ENCODE measurements around the gene CTXND2.
"Not testable (repeated sequence)": the region's sequence is repeated elsewhere in the genome, so short reads cannot be mapped to it uniquely, and the experiment has no call there.

CTXND2 gene

DNA sequence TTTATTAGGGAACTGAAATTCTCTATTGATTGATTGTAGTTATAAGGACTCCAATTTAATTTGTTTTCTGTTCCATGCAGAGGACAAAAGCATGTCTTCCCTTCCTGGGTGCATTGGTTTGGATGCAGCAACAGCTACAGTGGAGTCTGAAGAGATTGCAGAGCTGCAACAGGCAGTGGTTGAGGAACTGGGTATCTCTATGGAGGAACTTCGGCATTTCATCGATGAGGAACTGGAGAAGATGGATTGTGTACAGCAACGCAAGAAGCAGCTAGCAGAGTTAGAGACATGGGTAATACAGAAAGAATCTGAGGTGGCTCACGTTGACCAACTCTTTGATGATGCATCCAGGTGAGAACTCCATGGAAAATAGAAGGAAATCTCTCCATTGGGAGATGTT is 40.7 kb downstream of the CTXND2 start:
- H3K27me3 ChIP-seq (ENCODE audit: control insufficient read depth, low read length), result no peaks in the 10 kb centered on the region
- peaks cover 8% of the 10 kb centered on the region; the same call in 1 of the 2 replicates for H3F3A ChIP-seq (ENCODE audit: control insufficient read depth, insufficient read depth)
- peaks cover 52% of the 10 kb centered on the region for H3K36me3 ChIP-seq (ENCODE audit: control insufficient read depth, low read length)
- TF ChIP-seq, protein P1, sequence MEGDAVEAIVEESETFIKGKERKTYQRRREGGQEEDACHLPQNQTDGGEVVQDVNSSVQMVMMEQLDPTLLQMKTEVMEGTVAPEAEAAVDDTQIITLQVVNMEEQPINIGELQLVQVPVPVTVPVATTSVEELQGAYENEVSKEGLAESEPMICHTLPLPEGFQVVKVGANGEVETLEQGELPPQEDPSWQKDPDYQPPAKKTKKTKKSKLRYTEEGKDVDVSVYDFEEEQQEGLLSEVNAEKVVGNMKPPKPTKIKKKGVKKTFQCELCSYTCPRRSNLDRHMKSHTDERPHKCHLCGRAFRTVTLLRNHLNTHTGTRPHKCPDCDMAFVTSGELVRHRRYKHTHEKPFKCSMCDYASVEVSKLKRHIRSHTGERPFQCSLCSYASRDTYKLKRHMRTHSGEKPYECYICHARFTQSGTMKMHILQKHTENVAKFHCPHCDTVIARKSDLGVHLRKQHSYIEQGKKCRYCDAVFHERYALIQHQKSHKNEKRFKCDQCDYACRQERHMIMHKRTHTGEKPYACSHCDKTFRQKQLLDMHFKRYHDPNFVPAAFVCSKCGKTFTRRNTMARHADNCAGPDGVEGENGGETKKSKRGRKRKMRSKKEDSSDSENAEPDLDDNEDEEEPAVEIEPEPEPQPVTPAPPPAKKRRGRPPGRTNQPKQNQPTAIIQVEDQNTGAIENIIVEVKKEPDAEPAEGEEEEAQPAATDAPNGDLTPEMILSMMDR (IDR thresholded peaks at IDR 0.05; ENCODE audit: low read depth, low read length, poor library complexity, severe bottlenecking), result no peak
- no peak for TF ChIP-seq EZH2phosphoT487 (IDR thresholded peaks at IDR 0.05; ENCODE audit: borderline replicate concordance, low read length)
- no peaks in the 10 kb centered on the region for H4K20me1 ChIP-seq (ENCODE audit: control insufficient read depth, insufficient read depth, low read depth, low read length)
- H3K4me3 ChIP-seq (ENCODE audit: low read length), result no peak overlapping the region
- H3K79me2 ChIP-seq (ENCODE audit: control insufficient read depth, low read length), result peaks cover 42% of the 10 kb centered on the region
- peak overlapping the region; percentile 67 for H3K4me2 ChIP-seq (ENCODE audit: low read length)
- no peaks in the 10 kb centered on the region for H3K9me2 ChIP-seq (replicated peaks; ENCODE audit: control insufficient read depth, low read length)
- H3K27ac ChIP-seq (ENCODE audit: low read depth, low read length), result no peak overlapping the region
- peaks cover 29% of the 10 kb centered on the region for H3K4me1 ChIP-seq (ENCODE audit: control insufficient read depth, low read length)
- peaks cover 9% of the 10 kb centered on the region; the same call in 1 of the 2 replicates for H3K9me3 ChIP-seq (ENCODE audit: control insufficient read depth, insufficient read depth, low read length)

- Histone ChIP-seq H3K36me3 (ENCODE audit: control insufficient read depth, low read length) (peaks cover 58% of the 10 kb centered on the region), H4K20me1 (ENCODE audit: control insufficient read depth, insufficient read depth, low read depth, low read length) (no peaks in the 10 kb centered on the region)
- no peak for TF ChIP-seq EZH2phosphoT487 (IDR thresholded peaks at IDR 0.05; ENCODE audit: borderline replicate concordance, low read length)
- TF ChIP-seq, protein P1 (IDR thresholded peaks at IDR 0.05; ENCODE audit: low read depth, low read length, poor library complexity, severe bottlenecking), result no peak
Measured at GRCh38 chr1:150928286-150928685, 41.4 kb downstream of the CTXND2 start.

DNA sequence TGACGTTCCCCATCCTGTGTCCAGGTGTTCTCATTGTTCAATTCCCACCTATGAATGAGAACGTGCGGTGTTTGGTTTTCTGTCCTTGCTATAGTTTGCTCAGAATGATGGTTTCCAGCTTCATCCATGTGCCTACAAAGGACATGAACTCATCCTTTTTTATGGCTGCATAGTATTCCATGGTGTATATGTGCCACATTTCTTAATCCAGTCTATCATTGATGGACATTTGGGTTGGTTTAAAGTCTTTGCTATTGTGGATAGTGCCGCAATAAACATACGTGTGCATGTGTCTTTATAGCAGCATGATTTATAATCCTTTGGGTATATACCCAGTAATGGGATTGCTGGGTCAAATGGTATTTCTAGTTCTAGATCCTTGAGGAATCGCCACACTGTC is 41.8 kb downstream of the CTXND2 start:
- Histone ChIP-seq H3K36me3 (ENCODE audit: control insufficient read depth, low read length) (peaks cover 60% of the 10 kb centered on the region), H3K79me2 (ENCODE audit: control insufficient read depth, low read length) (peaks cover 51% of the 10 kb centered on the region), H3K4me1 (ENCODE audit: control insufficient read depth, low read length) (peaks cover 23% of the 10 kb centered on the region)
- H4K20me1 ChIP-seq (ENCODE audit: control insufficient read depth, insufficient read depth, low read depth, low read length); H3K9me2 ChIP-seq (replicated peaks; ENCODE audit: control insufficient read depth, low read length); H3K4me2 ChIP-seq (ENCODE audit: low read length); H3K4me3 ChIP-seq (ENCODE audit: low read length); H3K27ac ChIP-seq (ENCODE audit: low read depth, low read length); H3K27me3 ChIP-seq (ENCODE audit: control insufficient read depth, low read length); H3K9me3 ChIP-seq (ENCODE audit: control insufficient read depth, insufficient read depth, low read length); H3F3A ChIP-seq (ENCODE audit: control insufficient read depth, insufficient read depth): not testable (repeated sequence)

More at GRCh38 chr1:150928286-150928685, 41.4 kb downstream of the CTXND2 start:
- Histone ChIP-seq H3K4me1 (ENCODE audit: control insufficient read depth, low read length) (peaks cover 25% of the 10 kb centered on the region), H3K9me3 (ENCODE audit: control insufficient read depth, insufficient read depth, low read length) (peaks cover 9% of the 10 kb centered on the region; the same call in 1 of the 2 replicates), H3F3A (ENCODE audit: control insufficient read depth, insufficient read depth) (peaks cover 4% of the 10 kb centered on the region; the same call in 1 of the 2 replicates), H3K4me2 (ENCODE audit: low read length) (no peak overlapping the region), H3K4me3 (ENCODE audit: low read length) (no peak overlapping the region), H3K79me2 (ENCODE audit: control insufficient read depth, low read length) (peaks cover 48% of the 10 kb centered on the region), H3K27ac (ENCODE audit: low read depth, low read length) (no peak overlapping the region), H3K9me2 (replicated peaks; ENCODE audit: control insufficient read depth, low read length) (no peaks in the 10 kb centered on the region), H3K27me3 (ENCODE audit: control insufficient read depth, low read length) (no peaks in the 10 kb centered on the region)

- no peaks in the 10 kb centered on the region for H3K27me3 ChIP-seq (ENCODE audit: control insufficient read depth, low read length)
- no peak overlapping the region for H3K4me2 ChIP-seq (ENCODE audit: low read length)
- H3F3A ChIP-seq (ENCODE audit: control insufficient read depth, insufficient read depth), result no peaks in the 10 kb centered on the region
- H3K4me1 ChIP-seq (ENCODE audit: control insufficient read depth, low read length), result peaks cover 20% of the 10 kb centered on the region
- peaks cover 63% of the 10 kb centered on the region for H3K79me2 ChIP-seq (ENCODE audit: control insufficient read depth, low read length)
- no peak overlapping the region for H3K4me3 ChIP-seq (ENCODE audit: low read length)
- H3K9me3 ChIP-seq (ENCODE audit: control insufficient read depth, insufficient read depth, low read length), result peaks cover 9% of the 10 kb centered on the region; the same call in 1 of the 2 replicates
- H3K36me3 ChIP-seq (ENCODE audit: control insufficient read depth, low read length), result peaks cover 82% of the 10 kb centered on the region
- no peaks in the 10 kb centered on the region for H4K20me1 ChIP-seq (ENCODE audit: control insufficient read depth, insufficient read depth, low read depth, low read length)
- H3K27ac ChIP-seq (ENCODE audit: low read depth, low read length), result no peak overlapping the region
- no peaks in the 10 kb centered on the region for H3K9me2 ChIP-seq (replicated peaks; ENCODE audit: control insufficient read depth, low read length)
- TF ChIP-seq, protein P1 (IDR thresholded peaks at IDR 0.05; ENCODE audit: low read depth, low read length, poor library complexity, severe bottlenecking), result no peak
- no peak for TF ChIP-seq EZH2phosphoT487 (IDR thresholded peaks at IDR 0.05; ENCODE audit: borderline replicate concordance, low read length)
Measured at GRCh38 chr1:150931773-150932172, 44.8 kb downstream of the CTXND2 start.
